ENCODE measurements around the gene FAM151A.

DNA sequence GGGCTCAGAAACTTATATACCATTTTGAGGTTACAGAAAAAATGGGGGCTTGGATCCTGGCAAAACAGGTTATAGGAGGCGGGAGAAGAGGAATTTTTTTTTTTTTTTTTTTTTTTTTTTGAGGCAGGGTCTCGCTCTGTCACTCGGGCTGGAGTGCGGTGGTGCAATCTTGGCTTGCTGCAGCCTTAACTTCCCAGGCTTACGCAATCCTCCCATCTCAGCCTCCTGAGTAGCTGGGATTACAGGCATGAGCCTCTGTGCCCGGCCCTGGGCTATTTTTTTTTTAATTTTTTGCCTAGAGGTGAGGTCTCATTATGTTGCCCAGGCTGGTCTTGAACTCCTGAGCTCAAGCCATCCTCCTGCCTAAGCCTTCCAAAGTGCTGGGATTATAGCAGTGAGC, 43.0 kb upstream of the FAM151A start:
- TF ChIP-seq, protein P1, sequence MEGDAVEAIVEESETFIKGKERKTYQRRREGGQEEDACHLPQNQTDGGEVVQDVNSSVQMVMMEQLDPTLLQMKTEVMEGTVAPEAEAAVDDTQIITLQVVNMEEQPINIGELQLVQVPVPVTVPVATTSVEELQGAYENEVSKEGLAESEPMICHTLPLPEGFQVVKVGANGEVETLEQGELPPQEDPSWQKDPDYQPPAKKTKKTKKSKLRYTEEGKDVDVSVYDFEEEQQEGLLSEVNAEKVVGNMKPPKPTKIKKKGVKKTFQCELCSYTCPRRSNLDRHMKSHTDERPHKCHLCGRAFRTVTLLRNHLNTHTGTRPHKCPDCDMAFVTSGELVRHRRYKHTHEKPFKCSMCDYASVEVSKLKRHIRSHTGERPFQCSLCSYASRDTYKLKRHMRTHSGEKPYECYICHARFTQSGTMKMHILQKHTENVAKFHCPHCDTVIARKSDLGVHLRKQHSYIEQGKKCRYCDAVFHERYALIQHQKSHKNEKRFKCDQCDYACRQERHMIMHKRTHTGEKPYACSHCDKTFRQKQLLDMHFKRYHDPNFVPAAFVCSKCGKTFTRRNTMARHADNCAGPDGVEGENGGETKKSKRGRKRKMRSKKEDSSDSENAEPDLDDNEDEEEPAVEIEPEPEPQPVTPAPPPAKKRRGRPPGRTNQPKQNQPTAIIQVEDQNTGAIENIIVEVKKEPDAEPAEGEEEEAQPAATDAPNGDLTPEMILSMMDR (IDR thresholded peaks at IDR 0.05), result no peak
- TF ChIP-seq POLR2A (IDR thresholded peaks at IDR 0.05), result no peak
